GM12874 (cell line): ENCODE measurements around the gene ADGRG1.

Experiments used
- TF ChIP-seq, protein P1 (sequence below): IDR thresholded peaks from 2 replicates; pipeline ENCODE4 v1.5.1; 2011; ENCODE audit warnings: low read depth, mild to moderate bottlenecking, control low read depth, low read length, moderate library complexity; ENCODE audit not compliant: insufficient read depth

Gene ADGRG1

DNA sequence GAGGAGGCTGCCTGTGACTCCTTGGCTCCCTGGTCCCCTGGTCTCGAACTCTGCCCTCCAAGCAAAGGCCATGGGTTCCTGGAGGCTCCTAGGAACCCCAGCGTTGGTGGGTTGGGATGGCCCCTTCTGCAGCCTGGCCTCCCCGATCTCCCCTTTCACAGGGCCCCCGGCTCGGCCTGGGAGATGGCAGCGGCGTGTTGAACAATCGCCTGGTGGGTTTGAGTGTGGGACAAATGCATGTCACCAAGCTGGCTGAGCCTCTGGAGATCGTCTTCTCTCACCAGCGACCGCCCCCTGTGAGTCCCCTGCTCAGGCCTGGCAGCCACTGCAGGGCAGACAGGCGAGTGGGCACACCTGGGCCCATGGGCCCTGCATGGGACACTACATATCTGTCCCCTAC is 50.6 kb downstream of the ADGRG1 start:
- TF ChIP-seq, protein P1, sequence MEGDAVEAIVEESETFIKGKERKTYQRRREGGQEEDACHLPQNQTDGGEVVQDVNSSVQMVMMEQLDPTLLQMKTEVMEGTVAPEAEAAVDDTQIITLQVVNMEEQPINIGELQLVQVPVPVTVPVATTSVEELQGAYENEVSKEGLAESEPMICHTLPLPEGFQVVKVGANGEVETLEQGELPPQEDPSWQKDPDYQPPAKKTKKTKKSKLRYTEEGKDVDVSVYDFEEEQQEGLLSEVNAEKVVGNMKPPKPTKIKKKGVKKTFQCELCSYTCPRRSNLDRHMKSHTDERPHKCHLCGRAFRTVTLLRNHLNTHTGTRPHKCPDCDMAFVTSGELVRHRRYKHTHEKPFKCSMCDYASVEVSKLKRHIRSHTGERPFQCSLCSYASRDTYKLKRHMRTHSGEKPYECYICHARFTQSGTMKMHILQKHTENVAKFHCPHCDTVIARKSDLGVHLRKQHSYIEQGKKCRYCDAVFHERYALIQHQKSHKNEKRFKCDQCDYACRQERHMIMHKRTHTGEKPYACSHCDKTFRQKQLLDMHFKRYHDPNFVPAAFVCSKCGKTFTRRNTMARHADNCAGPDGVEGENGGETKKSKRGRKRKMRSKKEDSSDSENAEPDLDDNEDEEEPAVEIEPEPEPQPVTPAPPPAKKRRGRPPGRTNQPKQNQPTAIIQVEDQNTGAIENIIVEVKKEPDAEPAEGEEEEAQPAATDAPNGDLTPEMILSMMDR, result no peak

DNA sequence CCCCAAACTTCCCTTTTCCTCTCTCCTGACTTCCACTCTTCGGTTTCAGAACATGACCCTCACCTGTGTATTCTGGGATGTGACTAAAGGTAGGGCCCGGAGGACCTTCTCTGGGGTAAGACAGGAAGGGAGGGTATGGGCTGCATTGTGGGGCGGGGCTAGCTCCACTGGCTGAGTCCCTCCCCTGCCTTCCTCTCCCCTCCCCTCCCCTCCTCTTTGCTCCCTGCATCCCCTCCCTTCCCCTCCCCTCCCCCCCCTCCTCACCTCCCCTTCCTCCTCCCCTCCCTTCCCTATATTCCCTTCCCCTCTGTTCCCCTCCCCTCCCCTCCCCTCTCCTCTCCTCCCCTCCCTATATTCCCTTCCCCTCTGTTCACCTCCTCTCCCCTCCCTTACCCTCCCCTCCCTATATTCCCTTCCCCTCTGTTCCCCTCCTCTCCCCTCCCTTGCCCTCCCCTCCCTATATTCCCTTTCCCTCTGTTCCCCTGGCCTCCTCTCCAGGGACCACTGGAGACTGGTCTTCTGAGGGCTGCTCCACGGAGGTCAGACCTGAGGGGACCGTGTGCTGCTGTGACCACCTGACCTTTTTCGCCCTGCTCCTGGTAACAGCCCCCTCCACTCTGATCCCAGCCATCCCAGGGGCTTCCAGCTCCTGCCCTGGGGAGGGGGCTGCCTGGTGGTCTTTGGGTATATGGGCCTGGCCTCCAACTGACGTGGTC is 51.5 kb downstream of the ADGRG1 start:
- TF ChIP-seq, protein P1, result no peak

DNA sequence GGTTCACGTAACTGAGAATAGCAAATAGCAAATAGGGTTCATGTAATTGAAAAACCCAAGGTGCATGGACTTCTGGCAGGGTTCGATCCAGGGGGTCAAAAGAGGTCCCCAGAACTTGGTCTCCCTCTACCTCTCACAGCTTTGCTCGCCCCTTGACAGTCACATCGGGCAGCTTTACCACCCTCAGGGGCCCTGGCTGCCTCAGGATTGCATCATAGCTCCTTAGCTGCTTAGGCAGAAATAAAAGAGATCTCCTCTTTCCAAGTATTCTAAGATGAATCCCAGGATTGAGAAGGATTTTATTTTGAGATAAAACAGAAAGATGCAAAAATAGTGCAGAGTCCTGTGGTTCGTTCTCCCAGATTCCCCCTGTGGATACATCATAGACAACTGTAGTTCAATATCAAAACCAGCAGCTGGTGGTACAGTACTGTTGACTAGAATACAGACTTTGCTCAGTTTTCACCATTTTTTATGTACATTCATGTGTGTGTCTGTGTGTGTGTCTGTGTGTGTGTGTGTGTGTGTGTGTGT is 52.5 kb downstream of the ADGRG1 start:
- TF ChIP-seq, protein P1, result no peak

DNA sequence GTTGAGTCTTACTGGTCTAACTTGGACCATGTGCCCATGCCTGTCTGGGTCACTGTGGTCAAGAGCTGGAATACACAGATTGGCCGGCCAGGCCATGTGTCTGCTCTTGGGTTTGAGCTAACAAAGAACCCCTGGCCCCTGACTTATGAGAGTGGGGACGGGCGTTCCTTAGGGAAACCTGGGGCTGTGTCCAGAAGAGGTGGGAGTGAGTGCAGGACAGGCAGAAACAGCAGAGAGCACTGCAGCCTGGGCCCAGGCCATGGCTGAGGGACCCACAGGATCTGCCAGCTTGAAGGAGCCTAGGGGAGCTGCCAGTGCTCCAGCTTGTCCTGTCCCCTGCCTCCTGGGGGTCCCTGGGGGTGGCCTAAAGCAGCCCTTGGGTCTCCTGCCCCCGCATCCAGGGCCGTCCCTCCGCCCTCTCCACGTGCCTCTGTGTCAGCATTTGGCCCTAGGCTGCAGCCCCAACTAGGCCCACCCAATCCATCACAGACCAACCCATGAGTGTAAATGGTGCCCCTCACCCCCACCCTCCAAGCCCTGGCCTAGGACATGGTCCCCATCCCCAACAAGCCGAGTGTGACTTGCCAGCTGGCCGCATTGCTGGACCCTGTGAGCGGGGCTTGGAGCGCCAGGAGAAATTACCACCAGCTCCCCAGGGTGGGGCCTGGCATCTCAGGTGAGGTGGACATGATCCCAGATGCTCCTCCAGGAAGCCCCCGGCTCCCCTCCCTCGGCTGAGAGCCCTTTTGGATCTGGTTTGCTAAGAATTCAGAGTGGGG is 53.7 kb downstream of the ADGRG1 start:
- TF ChIP-seq, protein P1, result no peak

DNA sequence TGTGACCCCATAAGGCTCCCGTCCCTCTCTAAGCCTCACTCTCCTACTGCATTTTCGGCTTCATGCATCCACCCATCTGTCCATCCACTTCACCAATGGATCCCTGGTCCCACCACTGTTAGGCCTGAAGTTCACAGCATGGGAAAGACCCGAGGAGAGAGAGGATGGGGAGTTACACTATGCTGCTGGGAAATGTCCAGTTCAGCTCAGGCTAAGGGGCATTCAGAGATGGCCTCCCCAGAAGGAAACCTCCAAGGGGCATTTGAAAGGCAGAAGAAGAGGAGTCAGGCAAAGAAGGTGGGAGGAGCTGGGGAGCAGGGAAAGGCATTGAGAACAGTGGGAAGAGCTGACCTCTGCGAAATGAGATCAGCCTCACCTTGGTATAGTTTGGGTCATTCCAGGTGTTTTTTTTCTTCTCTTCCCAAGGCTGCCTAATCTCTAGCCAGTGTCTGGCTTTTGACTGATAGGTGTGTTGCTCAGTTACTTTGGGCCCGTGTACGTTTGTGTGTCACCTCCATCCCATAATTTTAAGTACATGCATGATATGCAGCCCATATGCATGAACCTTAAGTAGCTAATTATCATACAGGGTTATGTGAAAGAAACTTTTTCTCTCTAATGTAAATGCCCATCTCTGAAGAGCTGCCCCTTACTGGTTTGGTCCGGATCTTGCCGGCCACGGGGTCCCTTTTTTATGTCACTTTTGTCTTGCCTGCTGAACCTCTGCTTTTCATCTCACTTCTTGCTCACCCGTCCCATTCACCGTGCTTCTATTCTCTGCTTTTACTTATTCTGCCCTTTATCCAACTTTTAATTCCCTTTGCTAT is 54.6 kb downstream of the ADGRG1 start:
- TF ChIP-seq, protein P1, result no peak

DNA sequence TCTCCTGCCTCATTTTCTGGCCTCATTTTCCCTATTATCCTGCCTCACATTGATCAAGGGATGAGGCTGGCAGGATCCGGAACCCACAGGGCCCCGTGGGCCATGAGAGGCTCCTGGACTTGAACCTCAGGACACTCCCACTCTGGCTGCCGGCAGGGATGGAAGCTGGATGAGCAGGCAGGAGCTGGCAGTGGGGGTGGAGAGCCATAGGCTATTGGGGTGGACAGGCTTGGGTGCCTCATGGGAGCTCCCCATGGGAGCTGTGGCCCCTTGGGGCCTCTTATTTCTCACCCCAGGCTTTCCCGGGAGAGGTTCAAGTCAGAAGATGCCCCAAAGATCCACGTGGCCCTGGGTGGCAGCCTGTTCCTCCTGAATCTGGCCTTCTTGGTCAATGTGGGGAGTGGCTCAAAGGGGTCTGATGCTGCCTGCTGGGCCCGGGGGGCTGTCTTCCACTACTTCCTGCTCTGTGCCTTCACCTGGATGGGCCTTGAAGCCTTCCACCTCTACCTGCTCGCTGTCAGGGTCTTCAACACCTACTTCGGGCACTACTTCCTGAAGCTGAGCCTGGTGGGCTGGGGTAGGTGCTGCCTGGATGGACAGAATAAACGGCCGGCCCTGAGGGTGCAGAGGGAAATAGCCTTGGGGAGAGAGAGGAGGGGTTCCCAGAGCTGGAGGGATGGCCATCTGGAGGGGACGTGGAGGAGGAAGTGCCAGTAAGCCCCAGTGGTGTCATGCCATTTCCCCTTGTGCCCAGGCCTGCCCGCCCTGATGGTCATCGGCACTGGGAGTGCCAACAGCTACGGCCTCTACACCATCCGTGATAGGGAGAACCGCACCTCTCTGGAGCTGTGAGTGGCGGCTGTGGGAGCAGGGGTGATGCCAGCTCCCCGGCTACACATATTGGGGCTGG is 55.5 kb downstream of the ADGRG1 start:
- TF ChIP-seq, protein P1, result no peak
